Left lung (tissue), 10 donors: ENCODE measurements around the gene NLRC5. TPM values are rescaled to one million over a fixed set of nuclear protein-coding genes. Genes with fewer than 3 reads are reported as not detected.

ENCODE experiments used
- ATAC-seq: fragments of 200-7000 bp; cut with Tn5 transposase; one replicate; pipeline ENCODE4 v1.9.1; 2020; ENCODE audit warnings: moderate library complexity
- DNase-seq, 4 donors: peaks; one replicate each; pipeline ENCODE4 v3.0.0-alpha.2; 2013 to 2020
- H3K27ac ChIP-seq, 2 donors: fragments of 200-600 bp; sonication (generic) in 1 of 2; one replicate each; pipeline versions ENCODE4 v1.5.0 to v1.8.0; 2020 to 2021
- H3K27me3 ChIP-seq, 2 donors: fragments of 200-600 bp; sonication (generic) in 1 of 2; one replicate each; pipeline versions ENCODE4 v1.5.0 to v1.8.0; 2020 to 2021
- H3K36me3 ChIP-seq, 2 donors: fragments of 200-600 bp; sonication (generic) in 1 of 2; one replicate each; pipeline versions ENCODE4 v1.5.0 to v1.8.0; 2020 to 2021
- H3K4me1 ChIP-seq, 2 donors: fragments of 200-600 bp; one replicate each; pipeline ENCODE4 v1.8.0; 2021
- H3K4me3 ChIP-seq, 2 donors: fragments of 200-600 bp; sonication (generic) in 1 of 2; one replicate each; pipeline versions ENCODE4 v1.5.0 to v1.8.0; 2020 to 2021; ENCODE audit warnings: mild to moderate bottlenecking in 1 of 2
- H3K9me3 ChIP-seq, 2 donors: fragments of 200-600 bp; sonication (generic) in 1 of 2; one replicate each; pipeline versions ENCODE4 v1.5.0 to v1.8.0; 2020 to 2021
- CTCF ChIP-seq, 2 donors: fragments of 200-600 bp; sonication (generic) in 1 of 2; IDR thresholded peaks; one replicate each; pipeline versions ENCODE4 v1.5.0 to v1.8.0; 2021; ENCODE audit warnings: antibody characterized with exemption in 2 of 2
- intact Hi-C, 2 donors: fragments of 100-400 bp; cut with DNase I; formaldehyde crosslinking; loops; one replicate each; pipeline versions ENCODE4 v1.11.2 to v1.14.2; 2022
- polyA plus RNA-seq, 6 donors: library from polyadenylated mRNA; unstranded; fragments of 120-200 nt; gene quantifications; one replicate each; pipeline ENCODE4 v1.2.1, GENCODE V29; 2013; ENCODE audit not compliant: insufficient read length in 6 of 6
- total RNA-seq, 2 donors: library from RNA; stranded (reverse); fragmentation: NEBNext Ultra II Directional; extraction: Animal tissue kit (Norgen Biotek cat#: 25700); gene quantifications; one replicate each; pipeline ENCODE4 v1.2.1, GENCODE V29; 2021
- donor health status: DM: no; HTN: yes; CAD: no.
- donor health status: DM: no; HTN: no; CAD: no.

The NLRC5 gene
- total and polyA plus RNA-seq, 8 donors = 9.8 to 93.3 (median 12.9) TPM

GRCh38 chr16:57084996-57085395 lies 95.6 kb downstream of the NLRC5 start:
- DNase-seq = no peak
- no peak for ATAC-seq
- no peak for TF ChIP-seq CTCF (IDR thresholded peaks at IDR 0.05)
- Histone ChIP-seq H3K9me3 (no peaks in the 10 kb centered on the region), H3K4me3 (no peak overlapping the region), H3K36me3 (peaks cover 0 to 35% of the 10 kb centered on the region in 2 donors), H3K27me3 (no peaks in the 10 kb centered on the region), H3K4me1 (peaks cover 3 to 22% of the 10 kb centered on the region in 2 donors), H3K27ac (peak overlapping the region in 1 of 2 donors; percentile 81)
- intact Hi-C loops = loop anchor here (5.0 to 10.0 kb wide), 2 partner anchors 82 to 210 kb away; no protein-coding TSS in a partner anchor

GRCh38 chr16:57087003-57087402 lies 97.6 kb downstream of the NLRC5 start:
- Histone ChIP-seq H3K27me3 (no peaks in the 10 kb centered on the region), H3K4me3 (no peak overlapping the region), H3K27ac (no peak overlapping the region), H3K9me3 (no peaks in the 10 kb centered on the region), H3K4me1 (peaks cover 3 to 40% of the 10 kb centered on the region in 2 donors), H3K36me3 (peaks cover 0 to 15% of the 10 kb centered on the region in 2 donors)
- intact Hi-C loops = loop anchor here (5.0 to 10.0 kb wide), 2 partner anchors 80 to 208 kb away; no protein-coding TSS in a partner anchor
- no peak for DNase-seq
- ATAC-seq = no peak
- TF ChIP-seq CTCF (IDR thresholded peaks at IDR 0.05) = no peak

- no peak overlapping the region for H3K27ac ChIP-seq
- H3K36me3 ChIP-seq = no peaks in the 10 kb centered on the region
- intact Hi-C loops = loop anchor here (5.0 to 10.0 kb wide), 2 partner anchors 78 to 205 kb away; no protein-coding TSS in a partner anchor
- TF ChIP-seq CTCF (IDR thresholded peaks at IDR 0.05) = no peak
- no peak overlapping the region for H3K4me3 ChIP-seq
- peaks cover 7 to 47% of the 10 kb centered on the region in 2 donors for H3K4me1 ChIP-seq
- ATAC-seq (no peak), DNase-seq (no peak)
- no peaks in the 10 kb centered on the region for H3K27me3 ChIP-seq
- H3K9me3 ChIP-seq = no peaks in the 10 kb centered on the region
Measured at GRCh38 chr16:57089406-57089805, 100.0 kb downstream of the NLRC5 start.

GRCh38 chr16:57091200-57091974 lies 102.0 kb downstream of the NLRC5 start:
- H3K27me3 ChIP-seq = no peaks in the 10 kb centered on the region
- no peaks in the 10 kb centered on the region for H3K36me3 ChIP-seq
- intact Hi-C loops = no loop called here
- H3K4me3 ChIP-seq = peak overlapping the region; percentile 56 to 82
- peaks cover 4 to 41% of the 10 kb centered on the region in 2 donors for H3K4me1 ChIP-seq
- no peaks in the 10 kb centered on the region for H3K9me3 ChIP-seq
- TF ChIP-seq CTCF (IDR thresholded peaks at IDR 0.05) = no peak
- H3K27ac ChIP-seq = peak overlapping the region; percentile 85 to 92
- peak; percentile 58 for ATAC-seq
- peak in 3 of 4 donors; percentile 37 to 83 (median 72) for DNase-seq

GRCh38 chr16:57091975-57092785 lies 102.8 kb downstream of the NLRC5 start, which contains the start of gene CPNE2:
Gene CPNE2 (plus strand): TSS chr16:57092583. CDS start chr16:57110743, 18,160 bp downstream.
- ATAC-seq = peak; percentile 80
- intact Hi-C loops = no loop called here
- no peak for TF ChIP-seq CTCF (IDR thresholded peaks at IDR 0.05)
- H3K4me3 ChIP-seq = peak within 1 kb of the TSS; percentile 82 to 91
- peak; percentile 61 to 93 (median 78) for DNase-seq
- H3K4me1 ChIP-seq = peaks cover 4 to 48% of the 10 kb centered on the region in 2 donors
- H3K9me3 ChIP-seq = no peaks in the 10 kb centered on the region
- no peaks in the 10 kb centered on the region for H3K27me3 ChIP-seq
- no peaks in the 10 kb centered on the region for H3K36me3 ChIP-seq
- H3K27ac ChIP-seq = peak within 1 kb of the TSS; percentile 85 to 92
